GM12878 (cell line): ENCODE data around the gene COL23A1. TPM values are rescaled to one million over a fixed set of nuclear protein-coding genes. Genes with fewer than 3 reads are reported as not detected.
"Not testable (repeated sequence)": the region's sequence is repeated elsewhere in the genome, so short reads cannot be mapped to it uniquely, and the experiment has no call there.

Experiments
- ATAC-seq: fragments of 200-7000 bp; cut with Tn5 transposase; 3 replicates; pipeline ENCODE4 v1.9.1; 2020; ENCODE audit warnings: mild to moderate bottlenecking, moderate library complexity
- BruUV-seq: library from RNA; stranded (reverse); fragments of 400-500 nt; replicated peaks from 2 replicates; lab custom pipeline; 2021; lab: Mats Ljungman, UMichigan
- CTCF ChIA-PET: fragments of 300-600 bp; sonication (Branson Sonifier 250); formaldehyde crosslinking; extraction: SDS; loops from one replicate; lab custom pipeline; 2021; ENCODE audit warnings: inconsistent platforms; lab: Yijun Ruan, JAX
- POLR2A ChIA-PET: fragments of 350-600 bp; formaldehyde crosslinking; extraction: SDS; loops from one replicate; lab custom pipeline; 2021; ENCODE audit warnings: inconsistent platforms; lab: Charles Lee
- RAD21 ChIA-PET: fragments of 300-600 bp; sonication (Branson Sonifier 250); formaldehyde crosslinking; loops from one replicate; lab custom pipeline; 2023; ENCODE audit warnings: antibody characterized with exemption; ENCODE audit not compliant: unreplicated experiment; lab: Charles Lee
- SMC1A ChIA-PET: fragments of 300-600 bp; sonication (Branson Sonifier 250); formaldehyde crosslinking; loops from one replicate; lab custom pipeline; 2023; ENCODE audit not compliant: unreplicated experiment, uncharacterized antibody; lab: Charles Lee
- DNase-seq: peaks from one replicate; pipeline ENCODE4 v3.0.0-alpha.2; 2011; ENCODE audit warnings: low read depth, low spot score
- FAIRE-seq: peaks from 3 replicates; lab custom pipeline; 2011; peaks lifted over from hg19 to GRCh38; lab: Jason Lieb, UNC
- H2AFZ ChIP-seq: 2 replicates; pipeline ENCODE4 v1.6.0; 2011; ENCODE audit warnings: low read depth, low read length, control low read depth; ENCODE audit not compliant: control insufficient read depth
- H3K27ac ChIP-seq: 2 replicates; pipeline ENCODE4 v1.5.1; 2011; ENCODE audit warnings: control low read depth; ENCODE audit not compliant: control insufficient read depth, insufficient read depth
- H3K27me3 ChIP-seq, 2 experiments: replicated peaks in 1 of 2; 2 replicates each; pipeline versions ENCODE4 v1.6.0 to v1.6.1; 2011; ENCODE audit warnings: low read length in 1 of 2; ENCODE audit not compliant: control insufficient read depth in 2 of 2, insufficient read depth in 2 of 2
- H3K36me3 ChIP-seq, 2 experiments: 2 replicates each; pipeline ENCODE4 v1.5.1; 2011; ENCODE audit warnings: low read length in 1 of 2; ENCODE audit not compliant: control insufficient read depth in 2 of 2, insufficient read depth in 2 of 2
- H3K4me1 ChIP-seq: 2 replicates; pipeline ENCODE4 v1.6.1; 2011; ENCODE audit warnings: mild to moderate bottlenecking, low read length, moderate library complexity, mixed read lengths; ENCODE audit not compliant: control insufficient read depth, insufficient read depth
- H3K4me2 ChIP-seq: 2 replicates; pipeline ENCODE4 v1.6.0; 2011; ENCODE audit warnings: control low read depth; ENCODE audit not compliant: control insufficient read depth, insufficient read depth
- H3K4me3 ChIP-seq: fragments of 200-600 bp; sonication (generic); 2 replicates; pipeline ENCODE4 v1.5.1; 2016
- H3K79me2 ChIP-seq: 2 replicates; pipeline ENCODE4 v1.6.0; 2011; ENCODE audit warnings: low read length; ENCODE audit not compliant: control insufficient read depth, insufficient read depth
- H3K9ac ChIP-seq: 2 replicates; pipeline ENCODE4 v1.8.0; 2011; ENCODE audit warnings: low read length, control low read depth, mixed read lengths; ENCODE audit not compliant: control insufficient read depth, insufficient read depth
- H3K9me3 ChIP-seq: replicated peaks from 3 replicates; pipeline ENCODE4 v1.5.1; 2011; ENCODE audit warnings: mild to moderate bottlenecking, low read length; ENCODE audit not compliant: control insufficient read depth, insufficient read depth
- H4K20me1 ChIP-seq: 2 replicates; pipeline ENCODE4 v1.6.0; 2011; ENCODE audit not compliant: control insufficient read depth, insufficient read depth
- EZH2 ChIP-seq: IDR thresholded peaks from 2 replicates; pipeline ENCODE4 v1.6.1; 2012; ENCODE audit warnings: low read depth, mild to moderate bottlenecking, control low read depth, inconsistent platforms, low read length, borderline replicate concordance; ENCODE audit not compliant: control insufficient read depth
- WGBS: methylation state at CpG from one replicate; pipeline ENCODE4 v1.1.6; 2016; ENCODE audit warnings: low lambda C conversion rate; ENCODE audit not compliant: insufficient replicate concordance, insufficient coverage; ENCODE audit errors: missing lambda C conversion rate; 5-methylcytosine and 5-hydroxymethylcytosine counted together
- in situ Hi-C: fragments of 300-500 bp; cut with MboI; formaldehyde crosslinking; loops from 9 replicates; pipeline ENCODE4 v1.14.3; 2018; ENCODE audit warnings: mixed read lengths
- intact Hi-C: fragments of 100-400 bp; cut with micrococcal nuclease; formaldehyde crosslinking; loops from one replicate; pipeline ENCODE4 v1.14.2; 2022; ENCODE audit not compliant: unreplicated experiment
- polyA plus RNA-seq, 11 experiments: library from polyadenylated mRNA; depleted of rRNA in 4 of 11; unstranded in 6 of 11; stranded (reverse) in 5 of 11; fragments of >200 nt; fragmentation: Nextera tagmentation in 4 of 11; fragmentation: Illumina TruSeq in 1 of 11; extraction: Ambion mirVana in 4 of 11; extraction: Trizol in 1 of 11; gene quantifications; 1 replicate in 1 of 11; 2 replicates in 10 of 11; pipeline versions ENCODE4 v1.2.1 to v1.2.3, GENCODE V29; 2011 to 2016; ENCODE audit warnings: inconsistent platforms in 2 of 11, missing spikeins in 2 of 11, low read depth in 1 of 11
- total RNA-seq, 4 experiments: library from RNA; depleted of rRNA in 3 of 4; stranded (reverse); fragments of >200 nt in 3 of 4; fragmentation: Illumina TruSeq in 1 of 4; extraction: Trizol in 1 of 4; gene quantifications; 2 replicates each; pipeline versions ENCODE4 v1.2.1 to v1.2.3, GENCODE V29; 2013 to 2021

COL23A1 gene
- total and polyA plus RNA-seq, 10 of the 15 experiments (the other 5 are each of a cell fraction or from before 2014, with no cell fraction given) = 0.03 to 0.83 (median 0.09) TPM; not detected in 5

GRCh38 chr5:178585421-178585820, 4.8 kb downstream of the COL23A1 start:
- ATAC-seq, H3K4me3 ChIP-seq, in situ Hi-C loops, RAD21 ChIA-PET, H3K4me1 ChIP-seq, H3K36me3 ChIP-seq, H3K9me3 ChIP-seq, H3K79me2 ChIP-seq, H3K4me2 ChIP-seq, FAIRE-seq, BruUV-seq, H3K9ac ChIP-seq, SMC1A ChIA-PET, H3K27me3 ChIP-seq, CTCF ChIA-PET, H3K27ac ChIP-seq, H2AFZ ChIP-seq, DNase-seq, H4K20me1 ChIP-seq, POLR2A ChIA-PET, intact Hi-C loops: not testable (repeated sequence)
- 37% methylated on average over 11 of the region's 11 CpGs for WGBS

GRCh38 chr5:178583279-178583678, 6.9 kb downstream of the COL23A1 start:
- FAIRE-seq = no peak
- ChIA-PET RAD21 (no interaction called here), POLR2A (no interaction called here), SMC1A (no interaction called here), CTCF (interaction anchor here (0.6 kb wide), 1 partner anchor 1393 kb away, joined by 4 read pairs; no protein-coding TSS in a partner anchor)
- Histone ChIP-seq H2AFZ (no peak overlapping the region), H3K27me3 (no peaks in the 10 kb centered on the region), H3K4me1 (no peaks in the 10 kb centered on the region), H3K9ac (no peak overlapping the region), H3K9me3 (no peaks in the 10 kb centered on the region; the same call in 2 of the 3 replicates), H3K36me3 (no peaks in the 10 kb centered on the region), H3K79me2 (no peaks in the 10 kb centered on the region), H3K4me2 (no peak overlapping the region), H3K27ac (no peak overlapping the region), H3K4me3 (no peak overlapping the region), H4K20me1 (no peaks in the 10 kb centered on the region)
- no TSS peak for BruUV-seq
- intact Hi-C loops (no loop called here), in situ Hi-C loops (no loop called here)
- ATAC-seq = no peak
- WGBS = 55% methylated on average over 8 of the region's 8 CpGs
- TF ChIP-seq EZH2 = no peak
- DNase-seq = no peak
